ENCODE results near the gene TBCB. TPM values are rescaled to one million over a fixed set of nuclear protein-coding genes. Genes with fewer than 3 reads are reported as not detected.

The TBCB gene, protein sequence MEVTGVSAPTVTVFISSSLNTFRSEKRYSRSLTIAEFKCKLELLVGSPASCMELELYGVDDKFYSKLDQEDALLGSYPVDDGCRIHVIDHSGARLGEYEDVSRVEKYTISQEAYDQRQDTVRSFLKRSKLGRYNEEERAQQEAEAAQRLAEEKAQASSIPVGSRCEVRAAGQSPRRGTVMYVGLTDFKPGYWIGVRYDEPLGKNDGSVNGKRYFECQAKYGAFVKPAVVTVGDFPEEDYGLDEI
- total RNA-seq: 172 and 201 TPM in 2 replicates

DNA sequence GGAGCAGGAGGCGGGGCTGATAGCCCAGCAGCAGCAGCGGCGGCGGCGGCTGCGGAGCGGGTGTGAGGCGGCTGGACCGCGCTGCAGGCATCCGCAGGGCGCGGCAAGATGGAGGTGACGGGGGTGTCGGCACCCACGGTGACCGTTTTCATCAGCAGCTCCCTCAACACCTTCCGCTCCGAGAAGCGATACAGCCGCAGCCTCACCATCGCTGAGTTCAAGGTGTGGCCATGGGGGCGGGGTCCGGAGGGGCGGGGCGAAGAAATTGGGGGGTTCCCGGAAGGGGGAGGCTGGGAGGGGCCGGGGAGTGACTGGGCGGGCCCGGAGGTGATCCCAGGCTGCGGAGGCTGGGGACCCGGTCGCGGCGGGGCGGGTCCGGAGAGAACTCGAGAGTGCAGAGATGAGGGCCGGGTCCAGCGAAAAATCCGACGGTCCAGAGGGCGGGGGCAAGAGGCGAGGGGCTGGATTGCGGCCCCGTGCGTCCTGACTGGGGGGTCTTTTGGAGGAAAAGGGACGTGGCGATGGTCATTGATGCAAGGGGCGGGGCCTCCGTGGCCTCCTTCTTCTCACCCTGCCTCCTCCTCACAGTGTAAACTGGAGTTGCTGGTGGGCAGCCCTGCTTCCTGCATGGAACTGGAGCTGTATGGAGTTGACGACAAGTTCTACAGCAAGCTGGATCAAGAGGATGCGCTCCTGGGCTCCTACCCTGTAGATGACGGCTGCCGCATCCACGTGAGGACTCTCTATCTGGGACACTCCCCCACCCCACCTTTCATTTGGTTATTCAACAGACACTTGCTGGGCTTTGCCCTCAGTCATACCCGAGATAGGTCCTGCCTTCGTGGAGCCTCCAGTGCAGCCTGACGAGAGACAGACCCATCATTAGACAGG, at the start of gene TBCB:
TSS of gene TBCB (plus strand) at position 16 of the 891 bp plus-strand sequence. CDS start at position 109, 93 bp downstream.

GRCh38 chr19:36110487-36111199, 4.6 kb upstream of the TBCB start, which contains the start of gene OVOL3:
Gene OVOL3 (plus strand): TSS chr19:36111143. CDS start chr19:36111203, 60 bp downstream.

DNA sequence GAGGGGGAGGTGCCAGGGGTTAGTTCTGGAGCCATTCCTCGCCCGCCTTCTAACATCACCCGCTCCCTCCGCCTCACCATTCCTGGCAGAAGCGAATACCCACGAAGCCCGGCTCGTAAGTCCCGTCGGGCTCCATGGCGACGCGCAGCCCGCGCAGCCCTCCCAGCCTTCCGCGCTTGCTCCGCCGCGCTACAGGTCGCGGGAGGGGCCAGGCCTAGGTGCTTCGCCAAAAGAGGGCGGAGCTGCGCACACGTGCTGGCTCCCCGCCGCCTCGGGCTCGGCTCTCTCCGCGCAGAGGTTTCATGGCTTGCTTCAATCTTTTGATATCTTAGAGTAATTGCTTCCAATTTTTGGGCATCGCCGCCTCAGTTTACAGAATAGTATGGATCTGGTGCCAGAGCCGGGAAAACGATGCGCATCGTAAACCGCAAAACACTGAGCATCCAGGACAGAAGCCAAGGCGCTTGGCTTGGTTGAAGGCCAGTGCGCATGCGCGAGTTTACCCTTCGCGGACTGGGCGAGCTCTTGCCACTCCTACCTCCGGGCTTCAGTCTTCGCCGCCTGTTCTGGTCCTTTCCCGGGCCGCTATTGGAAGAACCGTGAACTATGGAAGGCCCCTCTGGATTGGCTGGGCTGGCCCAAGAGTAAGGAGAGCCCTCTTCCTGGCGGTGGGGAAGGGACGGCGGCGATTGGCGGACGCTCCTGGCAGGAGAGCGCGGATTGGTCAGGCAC, 381 bp upstream of the TBCB start, which contains the start of gene POLR2I:
TSS of gene POLR2I (minus strand) at position 155 of the 732 bp plus-strand sequence. CDS start at position 136, 19 bp downstream.

GRCh38 chr19:36139473-36140303, 24.4 kb downstream of the TBCB start, which contains the start of gene CAPNS1:
Gene CAPNS1 (plus strand): TSS chr19:36140066. CDS start chr19:36141012, 946 bp downstream.

DNA sequence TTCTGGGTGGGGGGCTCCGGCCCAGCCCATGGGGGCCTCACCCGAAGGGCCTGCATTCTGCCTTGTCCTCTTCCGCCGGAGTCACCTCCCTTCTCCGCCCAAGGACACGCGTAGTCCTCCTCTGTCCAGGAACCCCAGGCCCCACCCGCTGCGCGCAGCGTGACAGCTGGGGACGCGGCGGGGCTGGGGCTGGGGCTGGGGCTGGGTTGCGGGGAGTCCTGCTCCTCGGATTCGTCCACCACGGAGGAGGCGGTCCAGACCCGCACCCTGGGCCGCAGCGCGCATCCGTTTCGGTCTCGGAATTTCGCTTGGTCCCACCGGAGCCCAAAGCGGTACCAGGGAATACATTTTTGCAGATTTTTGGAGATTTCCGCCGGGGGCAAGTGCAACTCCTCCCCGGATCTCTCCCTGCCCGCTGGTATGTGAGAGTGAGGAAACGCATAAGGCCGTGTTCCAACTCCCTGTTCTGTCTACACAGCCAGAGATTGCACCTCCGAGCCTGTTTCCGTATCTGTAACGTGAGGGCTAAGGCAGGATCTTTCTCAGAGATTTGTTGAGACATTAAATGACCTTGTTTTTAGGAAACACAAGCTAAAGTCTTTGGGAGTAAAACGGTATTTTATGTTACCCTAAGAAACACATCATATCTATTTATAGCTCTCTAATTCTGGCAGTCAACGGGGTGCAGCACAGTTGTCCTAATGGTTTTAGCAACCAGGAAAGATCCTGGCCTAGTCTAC, 37.3 kb downstream of the TBCB start, which contains the start of gene COX7A1:
TSS of gene COX7A1 (minus strand) at position 96 of the 740 bp plus-strand sequence. CDS start at position 56, 40 bp downstream.

Other genes with a start within 250 kb of the TBCB start
- 23.2 and 28.9 TPM in 2 replicates for gene APLP1, start 246.9 kb upstream of the TBCB start, total RNA-seq
- gene NFKBID, start 214.9 kb upstream of the TBCB start, total RNA-seq: 2.5 and 5.2 TPM in 2 replicates
- 0.46 and 1.2 TPM in 2 replicates for gene HCST, start 212.9 kb upstream of the TBCB start, total RNA-seq
- not detected in 2 replicates for gene TYROBP, start 207.2 kb upstream of the TBCB start, total RNA-seq
- 5.1 and 7.1 TPM in 2 replicates for gene LRFN3, start 179.1 kb upstream of the TBCB start, total RNA-seq
- gene SDHAF1, start 120.3 kb upstream of the TBCB start, total RNA-seq: 7.7 and 8.0 TPM in 2 replicates
- gene SYNE4, start 106.7 kb upstream of the TBCB start, total RNA-seq: 0.13 and 0.20 TPM in 2 replicates
- 12.6 and 18.2 TPM in 2 replicates for gene ALKBH6, start 101.3 kb upstream of the TBCB start, total RNA-seq
- gene CLIP3, start 82.6 kb upstream of the TBCB start, total RNA-seq: 31.5 and 42.9 TPM in 2 replicates
- gene THAP8, start 61.2 kb upstream of the TBCB start, total RNA-seq: 3.3 and 5.5 TPM in 2 replicates
- 1.7 and 2.3 TPM in 2 replicates for gene WDR62, start 60.6 kb upstream of the TBCB start, total RNA-seq
- not detected in 2 replicates for gene OVOL3, start 4.3 kb upstream of the TBCB start, total RNA-seq
- gene POLR2I, start 593 bp upstream of the TBCB start, total RNA-seq: 65.5 and 83.0 TPM in 2 replicates
- 461 and 505 TPM in 2 replicates for gene CAPNS1, start 24.6 kb downstream of the TBCB start, total RNA-seq
- 13.2 and 34.2 TPM in 2 replicates for gene COX7A1, start 37.0 kb downstream of the TBCB start, total RNA-seq
- gene ZNF565, start 99.2 kb downstream of the TBCB start, total RNA-seq: 7.5 and 8.0 TPM in 2 replicates
- gene ZNF146, start 99.6 kb downstream of the TBCB start, total RNA-seq: 64.4 and 67.2 TPM in 2 replicates

Measured in smooth muscle cell of the pulmonary artery (primary cell).